K562 (cell line): ENCODE results near the gene SERPINA5. TPM values are rescaled to one million over a fixed set of nuclear protein-coding genes. Genes with fewer than 3 reads are reported as not detected.

Experiments used
- ATAC-seq: fragments of 200-7000 bp; cut with Tn5 transposase; 3 replicates; pipeline ENCODE4 v1.9.1; 2020; ENCODE audit warnings: moderate library complexity
- BruUV-seq: library from RNA; stranded (reverse); fragments of 400-500 nt; replicated peaks from 2 replicates; lab custom pipeline; 2021; lab: Mats Ljungman, UMichigan
- CTCF ChIA-PET: fragments of 300-600 bp; formaldehyde crosslinking; extraction: SDS; loops from one replicate; lab custom pipeline; 2021; ENCODE audit warnings: low intra/inter-chr PET ratio; lab: Yijun Ruan, JAX
- POLR2A ChIA-PET: fragments of 300-600, 350-650 bp; sonication (Branson Sonifier 250); formaldehyde crosslinking; extraction: SDS; loops from one replicate; lab custom pipeline; 2021; ENCODE audit warnings: antibody characterized with exemption, inconsistent platforms; lab: Yijun Ruan, JAX
- DNase-seq, 4 experiments: peaks; one replicate each; pipeline versions ENCODE4 v3.0.0 to v3.0.0-alpha.2; 2011 to 2018; ENCODE audit warnings: low spot score in 3 of 4, mixed read lengths in 3 of 4; ENCODE audit errors: extremely low read depth in 1 of 4
- FAIRE-seq: peaks from 2 replicates; lab custom pipeline; 2011; peaks lifted over from hg19 to GRCh38; lab: Jason Lieb, UNC
- H2AFZ ChIP-seq: 2 replicates; pipeline ENCODE4 v1.6.0; 2011; ENCODE audit warnings: low read depth, low read length, control low read depth, inconsistent platforms
- H3K27ac ChIP-seq: fragments of 200-600 bp; 3 replicates; pipeline ENCODE4 v1.8.0; 2011; ENCODE audit warnings: low read depth, mild to moderate bottlenecking, control low read depth, inconsistent platforms, low read length, moderate library complexity, mixed read lengths; ENCODE audit errors: extremely low read depth
- H3K27me3 ChIP-seq, 2 experiments: fragments of 300-600 bp in 1 of 2; 2 replicates in 1 of 2; 3 replicates in 1 of 2; pipeline versions ENCODE4 v1.6.0 to v1.8.0; 2011; ENCODE audit warnings: inconsistent platforms in 2 of 2, low read length in 2 of 2, mild to moderate bottlenecking in 1 of 2, mixed read lengths in 1 of 2, moderate library complexity in 1 of 2; ENCODE audit not compliant: control insufficient read depth in 2 of 2, insufficient read depth in 2 of 2
- H3K36me3 ChIP-seq: fragments of 300-600 bp; 3 replicates; pipeline ENCODE4 v1.8.0; 2011; ENCODE audit warnings: mild to moderate bottlenecking, low read length, inconsistent platforms; ENCODE audit not compliant: control insufficient read depth, insufficient read depth
- H3K4me1 ChIP-seq, 2 experiments: fragments of 200-600 bp in 1 of 2; replicated peaks in 1 of 2; 2 replicates in 1 of 2; 3 replicates in 1 of 2; pipeline versions ENCODE4 v1.5.1 to v1.8.0; 2011; ENCODE audit warnings: inconsistent platforms in 2 of 2, low read length in 2 of 2, mild to moderate bottlenecking in 1 of 2, mixed read lengths in 1 of 2, moderate library complexity in 1 of 2; ENCODE audit not compliant: control insufficient read depth in 2 of 2, insufficient read depth in 2 of 2
- H3K4me2 ChIP-seq: 2 replicates; pipeline ENCODE4 v1.6.1; 2011; ENCODE audit warnings: low read length, control low read depth, inconsistent platforms, mixed read lengths; ENCODE audit not compliant: insufficient read depth
- H3K4me3 ChIP-seq: fragments of 200-600 bp; sonication (generic), shearing (Covaris generic); 2 replicates; pipeline ENCODE4 v1.5.1; 2016; ENCODE audit warnings: control low read depth, inconsistent platforms
- H3K79me2 ChIP-seq: fragments of 200-600 bp; 3 replicates; pipeline ENCODE4 v1.8.0; 2011; ENCODE audit warnings: low read length, inconsistent platforms; ENCODE audit not compliant: control insufficient read depth, insufficient read depth
- H3K9ac ChIP-seq, 2 experiments: 2 replicates each; pipeline versions ENCODE4 v1.6.0 to v1.6.1; 2011; ENCODE audit warnings: low read depth in 2 of 2, low read length in 2 of 2, control low read depth in 1 of 2, inconsistent platforms in 1 of 2, mild to moderate bottlenecking in 1 of 2, mixed read lengths in 1 of 2; ENCODE audit not compliant: insufficient read depth in 1 of 2
- H3K9me1 ChIP-seq: one replicate; pipeline ENCODE4 v1.6.0; 2011; ENCODE audit warnings: inconsistent platforms, mild to moderate bottlenecking, low read length, moderate library complexity; ENCODE audit not compliant: control insufficient read depth, insufficient read depth
- H3K9me3 ChIP-seq: replicated peaks from 2 replicates; pipeline ENCODE4 v1.5.1; 2011; ENCODE audit warnings: low read depth, low read length, inconsistent platforms; ENCODE audit not compliant: control insufficient read depth, insufficient read depth
- H4K20me1 ChIP-seq: replicated peaks from 2 replicates; pipeline ENCODE4 v1.6.1; 2011; ENCODE audit warnings: low read length, inconsistent platforms, mixed read lengths; ENCODE audit not compliant: control insufficient read depth, insufficient read depth
- DDX20 ChIP-seq: fragments of 450-650 bp; IDR thresholded peaks from 2 replicates; pipeline ENCODE4 v1.6.1; 2016; ENCODE audit warnings: missing genetic modification characterization, low read depth, mild to moderate bottlenecking, missing compliant biosample characterization, moderate library complexity
- ESRRB ChIP-seq: fragments of 250-450 bp; sonication (Bioruptor Pico); IDR thresholded peaks from 2 replicates; pipeline ENCODE4 v1.5.0; 2020; ENCODE audit warnings: mild to moderate bottlenecking, moderate library complexity, borderline replicate concordance
- FOXP1 ChIP-seq: sonication (generic); formaldehyde crosslinking; IDR thresholded peaks from 2 replicates; pipeline ENCODE4 v1.8.0; 2022; ENCODE audit warnings: mild to moderate bottlenecking, missing genetic modification reagents
- IFI16 ChIP-seq: fragments of 250-450 bp; sonication (Bioruptor Pico); IDR thresholded peaks from 2 replicates; pipeline ENCODE4 v2.1.2; 2022; ENCODE audit warnings: mild to moderate bottlenecking, inconsistent platforms
- MTF1 ChIP-seq: fragments of 250-450 bp; sonication (Bioruptor Pico); IDR thresholded peaks from 2 replicates; pipeline ENCODE4 v1.9.0; 2021; ENCODE audit warnings: moderate library complexity, mild to moderate bottlenecking, inconsistent platforms, borderline replicate concordance
- NELFE ChIP-seq: IDR thresholded peaks from 2 replicates; pipeline ENCODE4 v1.6.1; 2011; ENCODE audit warnings: mild to moderate bottlenecking; ENCODE audit not compliant: insufficient read depth, insufficient read length
- NFIX ChIP-seq: fragments of 250-450 bp; sonication (Bioruptor Pico); IDR thresholded peaks from 2 replicates; pipeline ENCODE4 v1.4.0; 2020; ENCODE audit warnings: low read depth, mild to moderate bottlenecking, moderate library complexity
- SRF ChIP-seq, 2 experiments: fragments of 250-450, 450-650 bp in 1 of 2; sonication (Bioruptor Pico) in 1 of 2; sonication (generic) in 1 of 2; formaldehyde crosslinking; IDR thresholded peaks; 2 replicates each; pipeline versions ENCODE4 v1.5.0 to v1.5.1; 2020 to 2022; ENCODE audit warnings: mild to moderate bottlenecking in 1 of 2, missing genetic modification reagents in 1 of 2
- ZNF24 ChIP-seq: fragments of 450-650 bp; IDR thresholded peaks from 2 replicates; pipeline ENCODE4 v1.6.1; 2016
- ZNF277 ChIP-seq: fragments of 250-450 bp; sonication (Bioruptor Pico); IDR thresholded peaks from 2 replicates; pipeline ENCODE4 v1.8.0; 2022; ENCODE audit warnings: inconsistent platforms, mild to moderate bottlenecking, moderate library complexity, borderline replicate concordance
- WGBS: fragments of 100-300 bp; shearing (Covaris generic); methylation state at CpG from one replicate; pipeline ENCODE4 v1.1.6; 2016; ENCODE audit warnings: low coverage, mixed read lengths; ENCODE audit not compliant: insufficient coverage; ENCODE audit errors: missing lambda C conversion rate; 5-methylcytosine and 5-hydroxymethylcytosine counted together
- in situ Hi-C: fragments of 300-500 bp; cut with MboI; formaldehyde crosslinking; loops from 4 replicates; pipeline ENCODE4 v1.15.0; 2018; ENCODE audit warnings: inconsistent platforms, mixed read lengths
- intact Hi-C: fragments of 100-400 bp; cut with micrococcal nuclease; formaldehyde crosslinking; loops from 2 replicates; pipeline ENCODE4 v1.14.2; 2022
- polyA plus RNA-seq, 8 experiments: library from polyadenylated mRNA; depleted of rRNA in 4 of 8; stranded (reverse) in 5 of 8; unstranded in 3 of 8; fragments of >200 nt; fragmentation: Nextera tagmentation in 2 of 8; fragmentation: Illumina TruSeq in 1 of 8; extraction: Ambion mirVana in 2 of 8; extraction: Trizol in 1 of 8; gene quantifications; 2 replicates each; pipeline versions ENCODE4 v1.2.1 to v1.2.3, GENCODE V29; 2011 to 2014; ENCODE audit warnings: inconsistent platforms in 1 of 8, missing spikeins in 1 of 8
- total RNA-seq, 7 experiments: library from RNA; depleted of rRNA in 6 of 7; stranded (reverse); fragments of >200 nt in 6 of 7; fragmentation: Illumina TruSeq in 2 of 7; extraction: Trizol in 2 of 7; gene quantifications; 2 replicates each; pipeline versions ENCODE4 v1.2.1 to v1.2.3, GENCODE V29; 2011 to 2021; ENCODE audit warnings: low replicate concordance in 1 of 7

SERPINA5 gene
- total and polyA plus RNA-seq, 9 of the 15 experiments (the other 6 are each of a cell fraction or from before 2014, with no cell fraction given), result 0.38 TPM; not detected in 8

GRCh38 chr14:94633121-94633520 is 51.9 kb downstream of the SERPINA5 start:
- Histone ChIP-seq H2AFZ (no peak overlapping the region), H3K9me3 (no peaks in the 10 kb centered on the region), H3K36me3 (no peaks in the 10 kb centered on the region), H4K20me1 (no peaks in the 10 kb centered on the region), H3K27me3 (no peaks in the 10 kb centered on the region), H3K9me1 (no peaks in the 10 kb centered on the region), H3K9ac (no peak overlapping the region), H3K4me1 (no peaks in the 10 kb centered on the region), H3K79me2 (no peaks in the 10 kb centered on the region), H3K27ac (no peak overlapping the region), H3K4me2 (no peak overlapping the region)
- CTCF ChIA-PET, result no interaction called here
- intact Hi-C loops, result no loop called here
- in situ Hi-C loops, result no loop called here
- 3% methylated on average over 5 of the region's 6 CpGs for WGBS
- BruUV-seq, result no TSS peak
- POLR2A ChIA-PET, result no interaction called here
- no peak for ATAC-seq
- no peak for FAIRE-seq
- DNase-seq, result no peak
- TF ChIP-seq NELFE (no peak), IFI16 (CRISPR knock-in tag) (no peak)
- TF ChIP-seq, all 486 proteins: peak for 0
- H3K4me3 ChIP-seq, result no peak overlapping the region

GRCh38 chr14:94635154-94635553 is 53.9 kb downstream of the SERPINA5 start:
- Histone ChIP-seq H3K9ac (no peak overlapping the region), H3K4me3 (no peak overlapping the region), H3K9me3 (no peaks in the 10 kb centered on the region), H3K79me2 (no peaks in the 10 kb centered on the region), H3K4me2 (no peak overlapping the region), H4K20me1 (no peaks in the 10 kb centered on the region), H3K27ac (no peak overlapping the region), H3K4me1 (no peaks in the 10 kb centered on the region), H3K27me3 (no peaks in the 10 kb centered on the region; a peak in 1 of 5 replicates), H3K36me3 (no peaks in the 10 kb centered on the region), H3K9me1 (no peaks in the 10 kb centered on the region)
- in situ Hi-C loops, result no loop called here
- FAIRE-seq (no peak), ATAC-seq (no peak)
- intact Hi-C loops, result no loop called here
- CTCF ChIA-PET, result no interaction called here
- POLR2A ChIA-PET, result no interaction called here
- BruUV-seq, result no TSS peak
- TF ChIP-seq SRF (CRISPR knock-in tag; IDR thresholded peaks at IDR 0.05) (no peak), ZNF277 (CRISPR knock-in tag) (no peak), ESRRB (CRISPR knock-in tag) (no peak), MTF1 (no peak), ZNF24 (no peak), NFIX (CRISPR knock-in tag) (no peak), DDX20 (tag) (no peak), FOXP1 (CRISPR knock-in tag) (no peak)
- TF ChIP-seq, all 486 proteins: peak for 0
- 0% methylated on average over 1 of the region's 1 CpG for WGBS
- DNase-seq, result no peak
- no peak overlapping the region for H2AFZ ChIP-seq
